H1 (cell line): ENCODE data around the gene CCDC117. TPM values are rescaled to one million over a fixed set of nuclear protein-coding genes. Genes with fewer than 3 reads are reported as not detected.

Source experiments
- CTCF ChIA-PET: fragments of 300-600 bp; sonication (Branson Sonifier 250); formaldehyde crosslinking; loops from one replicate; lab custom pipeline; 2021; ENCODE audit not compliant: partially characterized antibody; lab: Charles Lee
- POLR2A ChIA-PET: fragments of 300-600 bp; sonication (Branson Sonifier 250); formaldehyde crosslinking; loops from one replicate; lab custom pipeline; 2021; ENCODE audit warnings: inconsistent platforms; ENCODE audit not compliant: partially characterized antibody; lab: Charles Lee
- DNase-seq, 2 experiments: peaks; one replicate each; pipeline versions ENCODE4 v3.0.0 to v3.0.0-alpha.2; 2010 to 2022; ENCODE audit warnings: low spot score in 2 of 2, low read depth in 1 of 2, mixed read lengths in 1 of 2
- FAIRE-seq: peaks from 2 replicates; lab custom pipeline; 2011; peaks lifted over from hg19 to GRCh38; lab: Jason Lieb, UNC
- H2AFZ ChIP-seq: 2 replicates; pipeline ENCODE4 v1.8.1; 2012; ENCODE audit warnings: low read length, inconsistent platforms
- H2AK5ac ChIP-seq: 2 replicates; pipeline ENCODE4 v1.6.1; 2013; ENCODE audit warnings: low read depth, low read length
- H2BK120ac ChIP-seq: replicated peaks from 2 replicates; pipeline ENCODE3; 2013; ENCODE audit warnings: low read depth, low read length, inconsistent platforms
- H2BK12ac ChIP-seq: 2 replicates; pipeline ENCODE4 v1.6.1; 2013; ENCODE audit warnings: low read depth, low read length
- H2BK15ac ChIP-seq: 2 replicates; pipeline ENCODE4 v1.6.1; 2013; ENCODE audit warnings: low read length
- H2BK20ac ChIP-seq: 2 replicates; pipeline ENCODE4 v1.6.1; 2013; ENCODE audit warnings: low read length
- H2BK5ac ChIP-seq: 2 replicates; pipeline ENCODE4 v1.6.1; 2013; ENCODE audit warnings: low read depth, low read length
- H3K14ac ChIP-seq: 2 replicates; pipeline ENCODE4 v1.6.1; 2013; ENCODE audit warnings: inconsistent platforms; ENCODE audit not compliant: insufficient read length
- H3K18ac ChIP-seq: 2 replicates; pipeline ENCODE4 v1.6.1; 2013; ENCODE audit warnings: low read length; ENCODE audit errors: extremely low read depth
- H3K23ac ChIP-seq: 2 replicates; pipeline ENCODE4 v1.6.1; 2013; ENCODE audit warnings: inconsistent platforms; ENCODE audit not compliant: insufficient read length
- H3K23me2 ChIP-seq: 2 replicates; pipeline ENCODE4 v1.6.1; 2013; ENCODE audit warnings: low read depth, low read length
- H3K27ac ChIP-seq: 2 replicates; pipeline ENCODE4 v1.6.1; 2011; ENCODE audit warnings: low read depth, low read length, inconsistent platforms
- H3K27me3 ChIP-seq, 4 experiments: replicated peaks in 1 of 4; 1 replicate in 1 of 4; 2 replicates in 3 of 4; pipeline versions ENCODE4 v1.6.1 to v1.8.1; 2011 to 2013; ENCODE audit warnings: low read length in 3 of 4, mild to moderate bottlenecking in 3 of 4, inconsistent platforms in 2 of 4, mixed read lengths in 2 of 4, moderate library complexity in 1 of 4; ENCODE audit not compliant: control insufficient read depth in 3 of 4, insufficient read depth in 3 of 4; ENCODE audit errors: extremely low read depth in 1 of 4
- H3K36me3 ChIP-seq, 4 experiments: 2 replicates each; pipeline versions ENCODE4 v1.6.1 to v1.8.1; 2011 to 2013; ENCODE audit warnings: mild to moderate bottlenecking in 4 of 4, low read length in 3 of 4, moderate library complexity in 2 of 4, control low read depth in 1 of 4, inconsistent platforms in 1 of 4; ENCODE audit not compliant: insufficient read depth in 4 of 4, control insufficient read depth in 2 of 4
- H3K4ac ChIP-seq: replicated peaks from 2 replicates; pipeline ENCODE3; 2013; ENCODE audit warnings: low read length, low read depth, mixed read lengths, inconsistent platforms; ENCODE audit not compliant: insufficient read length
- H3K4me1 ChIP-seq, 4 experiments: replicated peaks in 1 of 4; 1 replicate in 1 of 4; 2 replicates in 3 of 4; pipeline versions ENCODE4 v1.6.1 to v1.8.1; 2011 to 2013; ENCODE audit warnings: low read length in 3 of 4, inconsistent platforms in 2 of 4, mixed read lengths in 1 of 4; ENCODE audit not compliant: insufficient read depth in 4 of 4, control insufficient read depth in 3 of 4
- H3K4me2 ChIP-seq, 2 experiments: 2 replicates each; pipeline versions ENCODE4 v1.6.1 to v1.8.1; 2011 to 2013; ENCODE audit warnings: low read depth in 2 of 2, low read length in 2 of 2, control low read depth in 1 of 2, inconsistent platforms in 1 of 2, mild to moderate bottlenecking in 1 of 2; ENCODE audit not compliant: insufficient read depth in 1 of 2
- H3K4me3 ChIP-seq, 4 experiments: fragments of 200-600, 300-600 bp in 1 of 4; sonication (generic), shearing (Covaris generic), sonication (Bioruptor Twin) in 1 of 4; 2 replicates each; pipeline versions ENCODE4 v1.5.1 to v1.8.1; 2011 to 2016; ENCODE audit warnings: low read length in 4 of 4, low read depth in 3 of 4, control low read depth in 2 of 4, inconsistent platforms in 2 of 4, mild to moderate bottlenecking in 2 of 4, mixed read lengths in 1 of 4, moderate library complexity in 1 of 4; ENCODE audit not compliant: insufficient read depth in 2 of 4; ENCODE audit errors: extremely low read depth in 1 of 4
- H3K56ac ChIP-seq: replicated peaks from 2 replicates; pipeline ENCODE3; 2013; ENCODE audit warnings: low read depth, mild to moderate bottlenecking, mixed read lengths, low read length, inconsistent platforms; ENCODE audit not compliant: insufficient read length
- H3K79me1 ChIP-seq: 2 replicates; pipeline ENCODE4 v1.6.1; 2013; ENCODE audit warnings: low read depth, low read length, control low read depth
- H3K79me2 ChIP-seq, 2 experiments: 2 replicates each; pipeline versions ENCODE4 v1.6.1 to v1.8.1; 2012 to 2013; ENCODE audit warnings: low read length in 2 of 2, mild to moderate bottlenecking in 2 of 2, inconsistent platforms in 1 of 2; ENCODE audit not compliant: insufficient read depth in 2 of 2, control insufficient read depth in 1 of 2
- H3K9ac ChIP-seq, 4 experiments: replicated peaks in 1 of 4; 1 replicate in 1 of 4; 2 replicates in 3 of 4; pipeline versions ENCODE4 v1.6.1 to v1.8.1; 2011 to 2013; ENCODE audit warnings: low read depth in 3 of 4, low read length in 3 of 4, control low read depth in 2 of 4, mild to moderate bottlenecking in 2 of 4, moderate library complexity in 2 of 4, inconsistent platforms in 1 of 4; ENCODE audit errors: extremely low read depth in 1 of 4
- H3K9me3 ChIP-seq, 2 experiments: 2 replicates each; pipeline versions ENCODE4 v1.6.1 to v1.8.1; 2012 to 2013; ENCODE audit warnings: mild to moderate bottlenecking in 2 of 2, moderate library complexity in 2 of 2, control low read depth in 1 of 2, inconsistent platforms in 1 of 2, low read depth in 1 of 2, low read length in 1 of 2, mixed read lengths in 1 of 2; ENCODE audit not compliant: insufficient read depth in 2 of 2
- H4K20me1 ChIP-seq, 2 experiments: replicated peaks in 1 of 2; 2 replicates each; pipeline versions ENCODE3 to v1.8.1; 2011 to 2013; ENCODE audit warnings: inconsistent platforms in 2 of 2, low read length in 2 of 2, mild to moderate bottlenecking in 1 of 2; ENCODE audit not compliant: insufficient read depth in 2 of 2, control insufficient read depth in 1 of 2
- H4K5ac ChIP-seq: 2 replicates; pipeline ENCODE4 v1.6.1; 2013; ENCODE audit warnings: low read length, low read depth, mixed read lengths, inconsistent platforms; ENCODE audit not compliant: insufficient read length
- H4K8ac ChIP-seq: 2 replicates; pipeline ENCODE4 v1.8.0; 2013; ENCODE audit warnings: mild to moderate bottlenecking, moderate library complexity, low read length, inconsistent platforms; ENCODE audit not compliant: insufficient read depth; ENCODE audit errors: extremely low read depth
- H4K91ac ChIP-seq: replicated peaks from 2 replicates; pipeline ENCODE3; 2013; ENCODE audit warnings: low read length, mixed read lengths, inconsistent platforms; ENCODE audit not compliant: insufficient read length
- WGBS, 2 experiments: shearing (Covaris generic) in 1 of 2; methylation state at CpG; one replicate each; pipeline versions ENCODE4 v1.1.6 to v1.1.7; 2013 to 2015; ENCODE audit warnings: low lambda C conversion rate in 2 of 2, mixed read lengths in 2 of 2, inconsistent platforms in 1 of 2, low coverage in 1 of 2, missing lambda C conversion rate in 1 of 2; ENCODE audit not compliant: insufficient replicate concordance in 2 of 2, insufficient coverage in 1 of 2, insufficient read length in 1 of 2; ENCODE audit errors: extremely low coverage in 1 of 2, missing lambda C conversion rate in 1 of 2; 5-methylcytosine and 5-hydroxymethylcytosine counted together
- polyA plus RNA-seq, 7 experiments: library from polyadenylated mRNA; depleted of rRNA in 3 of 7; stranded (reverse) in 5 of 7; unstranded in 2 of 7; fragments of >200 nt in 5 of 7; fragments of 200-250 nt in 2 of 7; gene quantifications; 1 replicate in 5 of 7; 2 replicates in 1 of 7; 4 replicates in 1 of 7; pipeline versions ENCODE4 v1.2.1 to v1.2.3, GENCODE V29; 2011 to 2013; ENCODE audit warnings: missing spikeins in 2 of 7, mixed read lengths in 2 of 7
- total RNA-seq: library from RNA; stranded (reverse); fragmentation: NEBNext Ultra II Directional; extraction: Animal tissue kit (Norgen Biotek cat#: 25700); gene quantifications from 2 replicates; pipeline ENCODE4 v1.2.1, GENCODE V29; 2021
- TF ChIP-seq, protein P1 (sequence below): IDR thresholded peaks from 2 replicates; pipeline ENCODE4 v1.6.1; 2011; ENCODE audit warnings: low read length, improper control_type of control experiment

Gene CCDC117
- total and polyA plus RNA-seq, 2 of the 8 experiments (the other 6 are each of a cell fraction or from before 2014, with no cell fraction given): 9.1 to 43.1 TPM

DNA sequence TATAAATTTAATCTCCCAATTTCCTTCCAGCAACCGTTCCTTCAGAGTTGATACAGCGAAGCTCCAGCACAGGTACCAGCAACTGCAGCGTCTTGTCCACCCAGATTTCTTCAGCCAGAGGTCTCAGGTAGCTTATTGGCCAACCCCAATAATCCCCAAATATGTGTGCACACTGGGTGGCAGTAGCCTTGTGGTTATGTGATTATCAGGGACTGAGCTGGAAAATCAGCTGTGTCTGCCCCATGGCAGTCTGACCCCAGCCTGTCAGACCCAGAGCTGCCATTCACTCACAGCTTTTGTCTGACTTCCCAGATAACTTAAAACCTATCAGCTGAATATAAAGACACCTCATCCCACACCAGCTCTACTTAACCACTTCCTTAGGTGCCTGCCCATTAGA, 28.6 kb upstream of the CCDC117 start:
- no peak overlapping the region for H3K9ac ChIP-seq
- CTCF ChIA-PET: interaction anchor here (0.9 to 2.0 kb wide), 3 partner anchors 13 to 143 kb away, joined by 3 to 6 read pairs (median 4); no protein-coding TSS in a partner anchor
- peaks cover 13 to 49% (median 24%) of the 10 kb centered on the region in 4 experiments for H3K36me3 ChIP-seq
- no peak overlapping the region for H3K56ac ChIP-seq
- no peak overlapping the region for H4K91ac ChIP-seq
- H3K4me3 ChIP-seq: no peak overlapping the region
- H3K27ac ChIP-seq: no peak overlapping the region
- H2BK15ac ChIP-seq: no peak overlapping the region
- H3K23me2 ChIP-seq: peaks cover 4% of the 10 kb centered on the region; the same call in 1 of the 2 replicates
- H4K20me1 ChIP-seq: peaks cover 0 to 7% of the 10 kb centered on the region in 2 experiments
- H3K23ac ChIP-seq: no peak overlapping the region
- DNase-seq (no peak), FAIRE-seq (no peak)
- 92% methylated on average over 3 of the region's 3 CpGs; no CpG with 5 or more reads in 1 of the 2 experiments for WGBS, 2 experiments
- peaks cover 0 to 7% (median 3%) of the 10 kb centered on the region in 4 experiments; a peak in 2 of 7 replicates for H3K4me1 ChIP-seq
- H3K18ac ChIP-seq: no peak overlapping the region
- H2BK20ac ChIP-seq: no peak overlapping the region
- H3K79me2 ChIP-seq: peaks cover 0 to 38% of the 10 kb centered on the region in 2 experiments; a peak in 3 of 4 replicates
- no peak overlapping the region; a peak in 1 of 4 replicates for H3K4me2 ChIP-seq
- H3K14ac ChIP-seq: no peak overlapping the region
- POLR2A ChIA-PET: interaction anchor here (0.9 to 3.7 kb wide), 4 partner anchors 13 to 65 kb away, joined by 3 to 15 read pairs (median 6); partner anchors contain the start of gene XBP1
- no peak overlapping the region for H3K4ac ChIP-seq
- H3K79me1 ChIP-seq: no peaks in the 10 kb centered on the region; the same call in 1 of the 2 replicates
- H3K27me3 ChIP-seq: no peaks in the 10 kb centered on the region
- TF ChIP-seq, protein P1, sequence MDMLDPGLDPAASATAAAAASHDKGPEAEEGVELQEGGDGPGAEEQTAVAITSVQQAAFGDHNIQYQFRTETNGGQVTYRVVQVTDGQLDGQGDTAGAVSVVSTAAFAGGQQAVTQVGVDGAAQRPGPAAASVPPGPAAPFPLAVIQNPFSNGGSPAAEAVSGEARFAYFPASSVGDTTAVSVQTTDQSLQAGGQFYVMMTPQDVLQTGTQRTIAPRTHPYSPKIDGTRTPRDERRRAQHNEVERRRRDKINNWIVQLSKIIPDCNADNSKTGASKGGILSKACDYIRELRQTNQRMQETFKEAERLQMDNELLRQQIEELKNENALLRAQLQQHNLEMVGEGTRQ: no peak
- H2BK5ac ChIP-seq: no peak overlapping the region
- H4K8ac ChIP-seq: no peak overlapping the region
- no peak overlapping the region for H2AK5ac ChIP-seq
- no peak overlapping the region for H4K5ac ChIP-seq
- H2BK12ac ChIP-seq: no peak overlapping the region
- H2AFZ ChIP-seq: no peak overlapping the region
- no peaks in the 10 kb centered on the region for H3K9me3 ChIP-seq
- no peak overlapping the region for H2BK120ac ChIP-seq
